Bronchial epithelial cell (primary cell): ENCODE measurements around the gene STAB1. TPM values are rescaled to one million over a fixed set of nuclear protein-coding genes. Genes with fewer than 3 reads are reported as not detected.

Source experiments
- DNase-seq: peaks from one replicate; pipeline ENCODE4 v3.0.0-alpha.2; 2010; ENCODE audit warnings: low read depth
- FAIRE-seq: peaks from 2 replicates; lab custom pipeline; 2011; peaks lifted over from hg19 to GRCh38; lab: Jason Lieb, UNC
- H3K27me3 ChIP-seq: 2 replicates; pipeline ENCODE4 v1.5.1; 2011; ENCODE audit warnings: low read length; ENCODE audit not compliant: control insufficient read depth, insufficient read depth
- H3K36me3 ChIP-seq: 2 replicates; pipeline ENCODE4 v1.5.1; 2011; ENCODE audit warnings: low read length; ENCODE audit not compliant: control insufficient read depth, insufficient read depth
- H3K4me3 ChIP-seq: 2 replicates; pipeline ENCODE4 v1.5.1; 2011; ENCODE audit warnings: mild to moderate bottlenecking, low read depth, low read length, control low read depth
- CTCF ChIP-seq: IDR thresholded peaks from 2 replicates; pipeline ENCODE4 v1.5.1; 2011; ENCODE audit warnings: mild to moderate bottlenecking, moderate library complexity, low read length, control low read depth, inconsistent platforms; ENCODE audit not compliant: insufficient read depth, severe bottlenecking
- total RNA-seq: library from RNA; depleted of rRNA; stranded (reverse); fragments of >200 nt; gene quantifications from 2 replicates; pipeline ENCODE4 v1.2.1, GENCODE V29; 2014

The STAB1 gene
- under 0.01 and 0.13 TPM in 2 replicates for total RNA-seq

GRCh38 chr3:52494886-52495495 is at the start of gene STAB1:
STAB1 (plus strand) TSS chr3:52495338; CDS start chr3:52495414, 76 bp downstream.
- no peak for FAIRE-seq
- TF ChIP-seq CTCF: no peak
- Histone ChIP-seq H3K27me3 (no peaks in the 10 kb centered on the region), H3K36me3 (peaks cover 15% of the 10 kb centered on the region), H3K4me3 (no peak within 1 kb of the TSS)
- no peak for DNase-seq

GRCh38 chr3:52446042-52446441 is 49.1 kb upstream of the STAB1 start:
- FAIRE-seq (no peak), DNase-seq (no peak)
- no peak for TF ChIP-seq CTCF
- H3K36me3 ChIP-seq: no peaks in the 10 kb centered on the region
- no peaks in the 10 kb centered on the region for H3K27me3 ChIP-seq
- no peak overlapping the region for H3K4me3 ChIP-seq

GRCh38 chr3:52446631-52447511 is 48.3 kb upstream of the STAB1 start:
- peak; percentile 82 for FAIRE-seq
- TF ChIP-seq CTCF: peak; percentile 100
- DNase-seq: no peak
- H3K27me3 ChIP-seq: no peaks in the 10 kb centered on the region
- H3K4me3 ChIP-seq: no peak overlapping the region
- H3K36me3 ChIP-seq: no peaks in the 10 kb centered on the region

- TF ChIP-seq CTCF: no peak
- Histone ChIP-seq H3K36me3 (no peaks in the 10 kb centered on the region), H3K27me3 (no peaks in the 10 kb centered on the region), H3K4me3 (no peak overlapping the region)
- FAIRE-seq (no peak), DNase-seq (no peak)
These were observed 47.4 kb upstream of the STAB1 start for GRCh38 chr3:52447512-52448355.

GRCh38 chr3:52450489-52451236 is 44.5 kb upstream of the STAB1 start:
- Histone ChIP-seq H3K36me3 (no peaks in the 10 kb centered on the region), H3K27me3 (no peaks in the 10 kb centered on the region), H3K4me3 (no peak overlapping the region)
- TF ChIP-seq CTCF: no peak
- no peak for DNase-seq
- FAIRE-seq: no peak
